AG09309 (cell line): Measurements from ENCODE around the gene TNFRSF19.

Source experiments
- DNase-seq: peaks from one replicate; pipeline ENCODE4 v3.0.0-alpha.2; 2010; ENCODE audit warnings: low read depth
- H3K4me3 ChIP-seq: 2 replicates; pipeline ENCODE4 v1.5.1; 2011; ENCODE audit warnings: mild to moderate bottlenecking, low read depth, low read length, moderate library complexity; ENCODE audit not compliant: control insufficient read depth
- TF ChIP-seq, protein P1 (sequence below): IDR thresholded peaks from 2 replicates; pipeline ENCODE4 v1.5.1; 2011; ENCODE audit warnings: mild to moderate bottlenecking, low read depth, low read length, inconsistent platforms; ENCODE audit not compliant: insufficient read depth, control insufficient read depth; ENCODE audit errors: missing control alignments

TNFRSF19 gene

DNA sequence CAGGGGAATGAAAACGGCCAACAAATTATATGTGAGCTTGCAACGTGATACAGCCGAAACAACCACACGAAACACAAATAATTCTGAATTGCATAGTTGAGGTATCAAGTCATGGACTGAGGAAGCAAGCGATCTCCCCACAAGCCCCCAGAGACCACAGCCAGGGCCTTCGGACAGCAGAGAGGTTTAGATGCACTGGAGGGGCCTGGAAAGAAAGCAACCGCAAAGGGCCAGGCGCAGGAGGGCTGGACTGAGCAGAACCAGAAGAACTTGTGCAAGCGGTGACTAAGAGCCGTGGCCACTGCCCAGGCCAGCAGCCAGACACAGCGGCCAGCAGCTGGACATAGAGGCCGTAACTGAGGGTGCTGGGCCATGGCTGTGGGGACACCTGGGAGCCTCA is 131.4 kb downstream of the TNFRSF19 start:
- no peak overlapping the region for H3K4me3 ChIP-seq
- TF ChIP-seq, protein P1, sequence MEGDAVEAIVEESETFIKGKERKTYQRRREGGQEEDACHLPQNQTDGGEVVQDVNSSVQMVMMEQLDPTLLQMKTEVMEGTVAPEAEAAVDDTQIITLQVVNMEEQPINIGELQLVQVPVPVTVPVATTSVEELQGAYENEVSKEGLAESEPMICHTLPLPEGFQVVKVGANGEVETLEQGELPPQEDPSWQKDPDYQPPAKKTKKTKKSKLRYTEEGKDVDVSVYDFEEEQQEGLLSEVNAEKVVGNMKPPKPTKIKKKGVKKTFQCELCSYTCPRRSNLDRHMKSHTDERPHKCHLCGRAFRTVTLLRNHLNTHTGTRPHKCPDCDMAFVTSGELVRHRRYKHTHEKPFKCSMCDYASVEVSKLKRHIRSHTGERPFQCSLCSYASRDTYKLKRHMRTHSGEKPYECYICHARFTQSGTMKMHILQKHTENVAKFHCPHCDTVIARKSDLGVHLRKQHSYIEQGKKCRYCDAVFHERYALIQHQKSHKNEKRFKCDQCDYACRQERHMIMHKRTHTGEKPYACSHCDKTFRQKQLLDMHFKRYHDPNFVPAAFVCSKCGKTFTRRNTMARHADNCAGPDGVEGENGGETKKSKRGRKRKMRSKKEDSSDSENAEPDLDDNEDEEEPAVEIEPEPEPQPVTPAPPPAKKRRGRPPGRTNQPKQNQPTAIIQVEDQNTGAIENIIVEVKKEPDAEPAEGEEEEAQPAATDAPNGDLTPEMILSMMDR, result no peak
- peak; percentile 97 for DNase-seq

DNA sequence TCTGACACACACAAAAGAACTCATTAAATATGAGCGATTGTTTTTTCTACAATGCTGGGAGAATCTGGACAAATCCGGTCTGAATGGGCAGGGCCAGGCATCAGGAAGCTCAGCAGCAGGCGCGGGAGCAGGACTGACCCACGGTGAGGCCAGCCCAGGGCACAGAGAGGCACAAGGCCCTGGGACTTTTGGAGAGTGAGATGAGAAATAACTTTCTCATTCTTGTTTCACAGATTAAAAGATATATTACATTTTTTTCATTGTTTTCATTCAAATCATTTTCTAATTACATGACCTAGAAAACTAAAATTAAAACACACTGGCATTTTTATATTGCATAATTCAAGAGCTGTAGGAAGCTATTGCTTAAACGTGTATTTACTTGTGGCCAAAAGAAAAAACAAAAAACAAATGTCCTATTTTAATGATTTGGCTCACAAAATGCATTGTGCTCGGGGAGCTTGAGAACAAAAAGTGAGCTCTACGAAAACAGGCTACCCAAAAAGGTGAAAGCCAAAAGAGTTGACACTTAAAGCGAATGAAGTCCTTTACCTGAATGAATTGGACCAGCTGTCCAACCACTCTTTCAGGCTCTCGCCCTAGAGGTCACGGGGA is 133.1 kb downstream of the TNFRSF19 start:
- no peak overlapping the region for H3K4me3 ChIP-seq
- TF ChIP-seq, protein P1, result no peak
- DNase-seq, result no peak

DNA sequence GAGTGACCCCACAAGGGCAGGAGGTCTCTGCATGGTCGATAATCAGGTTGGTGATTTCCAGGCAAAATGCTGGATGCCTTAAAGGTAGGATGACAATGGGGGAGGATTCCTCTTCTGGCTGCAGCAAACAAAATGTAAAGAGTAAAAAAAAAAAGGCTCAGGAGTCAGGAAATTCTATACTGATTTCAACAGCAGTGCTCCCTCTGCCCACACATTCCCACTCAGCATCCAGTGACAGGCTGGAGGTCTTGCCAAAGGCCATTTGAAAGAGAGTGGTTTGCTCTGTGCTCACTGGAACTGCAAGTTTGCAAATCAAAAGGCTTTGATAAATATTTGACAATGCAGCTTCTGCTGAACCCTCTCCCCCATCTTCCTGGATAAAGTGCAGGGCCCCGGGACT is 135.4 kb downstream of the TNFRSF19 start:
- TF ChIP-seq, protein P1, result no peak
- no peak overlapping the region for H3K4me3 ChIP-seq
- DNase-seq, result no peak

DNA sequence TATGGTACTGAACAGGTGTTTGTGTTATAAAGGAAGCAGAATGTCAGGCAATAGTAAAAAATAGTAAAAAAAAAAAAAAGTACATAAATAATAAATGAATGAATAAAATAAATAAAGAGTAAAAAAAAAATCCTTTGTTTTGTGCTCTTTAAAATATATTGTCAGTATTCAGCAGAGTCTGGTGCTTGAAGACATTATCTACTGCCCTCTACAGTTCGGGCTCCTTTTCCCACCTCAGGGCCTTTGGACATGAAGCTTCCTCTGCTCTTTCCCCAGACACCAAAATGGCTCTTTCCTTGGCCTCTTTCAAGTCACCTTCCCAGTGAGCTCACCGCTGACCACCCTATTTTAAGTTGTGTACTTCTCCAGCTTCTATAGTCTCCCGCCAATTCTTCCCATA is 137.5 kb downstream of the TNFRSF19 start:
- TF ChIP-seq, protein P1, result peak; percentile 53
- DNase-seq, result no peak
- no peak overlapping the region for H3K4me3 ChIP-seq

DNA sequence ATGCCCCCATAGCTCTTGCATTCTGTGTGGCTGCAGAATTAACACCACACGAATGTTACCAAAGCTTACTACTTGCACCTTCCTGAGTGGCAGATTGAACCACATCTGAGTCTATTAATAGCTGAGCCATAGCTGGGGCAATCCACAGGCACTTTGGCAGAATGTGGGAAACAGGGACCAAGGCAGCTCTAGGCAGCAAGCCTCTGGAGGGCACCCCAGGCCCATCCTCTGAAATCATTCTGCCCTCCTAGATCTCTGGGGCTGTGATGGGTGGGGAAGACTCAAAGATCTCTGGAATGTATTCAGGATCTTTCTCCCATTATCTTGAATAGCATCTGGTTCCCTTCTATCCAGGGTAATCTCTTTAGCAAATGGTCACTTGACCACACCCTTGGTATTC is 139.3 kb downstream of the TNFRSF19 start:
- no peak for DNase-seq
- TF ChIP-seq, protein P1, result peak; percentile 44

DNA sequence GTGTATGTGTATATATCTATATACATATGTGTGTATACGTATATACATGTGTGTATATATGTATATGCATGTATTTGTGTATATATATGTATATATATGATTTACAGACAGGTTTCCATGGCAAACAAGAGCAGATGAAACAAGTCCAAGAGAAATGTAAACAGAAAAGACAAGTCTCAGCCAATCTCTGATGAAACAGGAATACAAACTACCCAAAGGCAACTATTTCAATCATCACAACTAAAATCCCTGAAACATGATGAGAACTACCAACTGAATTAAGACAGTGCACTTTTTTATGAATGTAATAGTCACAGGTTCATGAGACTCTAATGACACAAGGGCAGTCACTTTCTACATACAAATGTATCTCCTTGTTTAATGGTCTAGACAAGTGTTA is 140.2 kb downstream of the TNFRSF19 start:
- no peak overlapping the region for H3K4me3 ChIP-seq
- TF ChIP-seq, protein P1, result no peak
- no peak for DNase-seq

More for the DNA sequence above, 139.3 kb downstream of the TNFRSF19 start:
- H3K4me3 ChIP-seq, result no peak overlapping the region

DNA sequence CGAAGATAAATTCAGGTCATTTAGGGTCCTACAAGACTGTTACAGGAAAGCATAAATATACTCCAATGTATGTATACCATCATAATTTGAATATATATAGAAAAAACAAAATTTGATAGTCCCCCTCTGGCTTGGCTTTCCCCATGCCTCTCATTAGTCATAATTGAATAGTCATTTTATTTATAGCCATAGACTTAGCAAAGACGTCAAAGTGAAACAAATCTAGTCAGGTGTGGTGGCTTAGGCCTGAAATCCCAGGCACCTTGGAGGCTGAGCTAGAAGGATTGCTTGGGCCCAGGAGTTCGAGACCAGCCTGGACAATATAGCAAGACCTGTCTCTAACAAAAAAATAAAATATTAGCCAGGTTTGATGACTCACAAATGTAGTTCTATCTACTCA is 141.1 kb downstream of the TNFRSF19 start:
- H3K4me3 ChIP-seq, result no peak overlapping the region
- DNase-seq, result no peak
- TF ChIP-seq, protein P1, result no peak
